NCI-H226 (cell line): ENCODE data around the gene ENTHD1.

Source experiments
- DNase-seq: peaks from one replicate; pipeline ENCODE4 v3.0.0-alpha.2; 2015

Gene ENTHD1

GRCh38 chr22:39729141-39729934 lies 164.2 kb downstream of the ENTHD1 start:
- no peak for DNase-seq

- DNase-seq = no peak
Observed at GRCh38 chr22:39728236-39728860, 165.2 kb downstream of the ENTHD1 start.

GRCh38 chr22:39727541-39727940 lies 166.0 kb downstream of the ENTHD1 start:
- DNase-seq = no peak

- DNase-seq = no peak
Observed at GRCh38 chr22:39725351-39726035, 168.1 kb downstream of the ENTHD1 start.

GRCh38 chr22:39724857-39725256 lies 168.7 kb downstream of the ENTHD1 start:
- DNase-seq = no peak

- peak; percentile 52 for DNase-seq
Observed at GRCh38 chr22:39724390-39724789, 169.2 kb downstream of the ENTHD1 start.

GRCh38 chr22:39723899-39724351 lies 169.6 kb downstream of the ENTHD1 start:
- DNase-seq = peak; percentile 77

GRCh38 chr22:39723463-39723862 lies 170.1 kb downstream of the ENTHD1 start:
- no peak for DNase-seq

- no peak for DNase-seq
Observed at GRCh38 chr22:39722501-39722900, 171.1 kb downstream of the ENTHD1 start.

- no peak for DNase-seq
Observed at GRCh38 chr22:39722032-39722325, 171.6 kb downstream of the ENTHD1 start.

- no peak for DNase-seq
Observed at GRCh38 chr22:39721206-39722031, 172.1 kb downstream of the ENTHD1 start.

- no peak for DNase-seq
Observed at GRCh38 chr22:39719559-39720450, 173.8 kb downstream of the ENTHD1 start.

- DNase-seq = no peak
Observed at GRCh38 chr22:39718921-39719475, 174.6 kb downstream of the ENTHD1 start.

GRCh38 chr22:39718206-39718605 lies 175.4 kb downstream of the ENTHD1 start:
- no peak for DNase-seq

- no peak for DNase-seq
Observed at GRCh38 chr22:39717099-39717498, 176.5 kb downstream of the ENTHD1 start.

- DNase-seq = no peak
Observed at GRCh38 chr22:39716534-39716933, 177.0 kb downstream of the ENTHD1 start.

- DNase-seq = no peak
Observed at GRCh38 chr22:39715778-39716495, 177.6 kb downstream of the ENTHD1 start.

GRCh38 chr22:39714321-39714720 lies 179.2 kb downstream of the ENTHD1 start:
- no peak for DNase-seq

- DNase-seq = no peak
Observed at GRCh38 chr22:39713799-39714290, 179.7 kb downstream of the ENTHD1 start.

- DNase-seq = no peak
Observed at GRCh38 chr22:39712751-39713525, 180.6 kb downstream of the ENTHD1 start.
